ENCODE data around the gene FGF23.
"Not testable (repeated sequence)": the region's sequence is repeated elsewhere in the genome, so short reads cannot be mapped to it uniquely, and the experiment has no call there.

Gene FGF23

DNA sequence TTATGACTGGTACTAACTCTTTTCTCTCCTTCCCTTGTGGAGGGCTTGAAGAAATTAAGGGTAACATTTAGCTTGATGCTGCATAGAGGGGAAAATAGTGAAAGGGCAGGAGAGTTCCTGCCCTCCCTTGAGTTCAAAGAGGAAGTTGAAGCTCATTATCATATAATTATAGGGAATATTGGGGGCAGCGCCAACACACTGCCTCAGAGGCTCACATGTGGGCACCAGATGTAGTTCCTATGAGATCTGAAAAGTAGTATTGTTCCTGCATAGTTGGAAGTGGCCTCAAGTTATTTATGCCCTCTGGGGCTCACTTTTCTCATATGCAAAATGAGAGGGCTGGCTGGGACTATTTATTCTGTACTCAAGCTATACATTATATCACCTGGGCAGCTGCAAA, 33.0 kb upstream of the FGF23 start:
- no peak overlapping the region for H3K4me3 ChIP-seq
- H4K20me1 ChIP-seq = no peaks in the 10 kb centered on the region
- H3K4me1 ChIP-seq = peaks cover 28% of the 10 kb centered on the region
- no peak for TF ChIP-seq Cebpa-rat (IDR thresholded peaks at IDR 0.05)
- H3K4me2 ChIP-seq = no peak overlapping the region
- no peaks in the 10 kb centered on the region for H3K27me3 ChIP-seq
- no peaks in the 10 kb centered on the region for H3K9me3 ChIP-seq
- no peak overlapping the region for H3K27ac ChIP-seq
- no peaks in the 10 kb centered on the region for H3K36me3 ChIP-seq
- H3K9ac ChIP-seq = no peak overlapping the region

DNA sequence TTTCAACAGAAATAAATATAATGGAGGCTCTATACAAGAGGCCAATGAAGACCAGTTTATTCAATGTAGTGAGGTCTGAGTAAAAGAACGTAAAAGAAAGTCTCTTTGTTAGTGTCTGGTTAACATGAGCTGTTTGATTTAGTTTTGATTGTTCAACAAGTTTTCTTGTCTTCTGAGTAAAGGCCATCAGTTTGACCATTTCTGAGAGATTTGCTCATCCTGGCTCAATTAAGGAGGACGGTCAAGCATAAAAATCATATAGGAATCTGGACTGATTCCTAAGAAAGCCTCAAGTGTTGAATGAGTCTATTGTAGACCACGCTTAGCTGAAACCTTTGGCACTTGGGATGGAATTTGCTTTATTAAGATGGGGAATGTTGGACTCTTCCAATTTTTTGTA, 32.5 kb upstream of the FGF23 start:
- H3K27me3 ChIP-seq = no peaks in the 10 kb centered on the region
- no peak overlapping the region for H3K27ac ChIP-seq
- no peak overlapping the region for H3K4me3 ChIP-seq
- H3K4me1 ChIP-seq = peaks cover 24% of the 10 kb centered on the region
- H3K4me2 ChIP-seq = no peak overlapping the region
- H3K36me3 ChIP-seq = no peaks in the 10 kb centered on the region
- no peak for TF ChIP-seq Cebpa-rat (IDR thresholded peaks at IDR 0.05)
- no peaks in the 10 kb centered on the region for H3K9me3 ChIP-seq
- H4K20me1 ChIP-seq = no peaks in the 10 kb centered on the region
- no peak overlapping the region for H3K9ac ChIP-seq

DNA sequence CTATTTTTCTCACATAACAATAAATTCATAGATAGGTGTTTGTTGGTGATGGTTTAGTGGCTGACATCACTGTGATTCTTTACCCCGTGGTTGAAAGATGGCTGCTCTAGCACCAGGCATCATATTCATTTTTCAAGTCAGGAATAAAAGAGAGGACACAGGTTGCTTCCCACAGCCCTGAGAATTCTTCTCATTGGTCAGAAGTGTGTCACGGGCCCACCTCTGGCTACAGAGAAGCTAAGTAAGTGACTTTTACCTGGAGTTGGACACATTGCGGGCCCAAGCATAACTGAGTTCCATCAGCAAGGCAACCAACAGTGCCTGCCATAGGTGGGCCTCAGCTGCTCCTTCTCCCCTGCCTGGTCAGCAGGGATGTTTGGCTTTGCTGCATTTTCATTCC, 27.6 kb upstream of the FGF23 start:
- no peaks in the 10 kb centered on the region for H4K20me1 ChIP-seq

DNA sequence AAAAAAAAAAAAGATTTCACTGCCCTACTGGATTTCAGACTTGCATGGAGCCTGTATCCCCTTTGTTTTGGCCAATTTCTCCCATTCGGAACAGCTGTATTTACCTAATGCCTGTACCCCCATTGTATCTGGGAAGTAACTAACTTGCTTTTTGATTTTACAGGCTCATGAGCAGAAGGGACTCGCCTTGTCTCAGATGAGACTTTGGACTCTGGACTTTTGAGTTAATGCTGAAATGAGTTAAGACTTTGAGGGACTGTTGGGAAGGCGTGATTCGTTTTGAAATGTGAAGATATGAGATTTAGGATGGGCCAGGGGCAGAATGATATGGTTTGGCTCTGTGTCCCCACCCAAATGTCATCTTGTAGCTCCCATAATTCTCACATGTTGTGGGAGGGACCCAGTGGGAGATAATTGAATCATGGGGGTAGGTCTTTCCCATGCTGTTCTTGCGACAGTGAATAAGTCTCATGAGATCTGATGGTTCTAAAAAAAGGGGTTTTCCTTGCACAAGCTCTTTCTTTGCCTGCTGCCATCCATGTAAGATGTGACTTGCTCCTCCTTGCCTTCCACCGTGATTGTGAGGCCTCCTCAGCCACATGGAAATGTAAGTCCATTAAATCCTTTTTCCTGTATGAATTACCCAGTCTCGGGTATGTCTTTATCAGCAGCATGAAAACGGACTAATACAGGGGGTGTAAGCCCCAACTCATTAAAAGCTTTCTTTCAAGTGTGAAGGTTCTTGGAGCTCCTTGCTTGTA, 25.5 kb upstream of the FGF23 start:
- H3K4me1 ChIP-seq, H4K20me1 ChIP-seq, H3K9ac ChIP-seq, H3K27me3 ChIP-seq, H3K36me3 ChIP-seq, H3K4me3 ChIP-seq, H3K4me2 ChIP-seq, H3K27ac ChIP-seq: not testable (repeated sequence)
- H3K9me3 ChIP-seq = peaks cover 19% of the 10 kb centered on the region

More for the DNA sequence above, 27.6 kb upstream of the FGF23 start:
- Histone ChIP-seq H3K4me2 (no peak overlapping the region), H3K4me1 (no peaks in the 10 kb centered on the region), H3K4me3 (no peak overlapping the region), H3K9me3 (peaks cover 19% of the 10 kb centered on the region), H3K9ac (no peak overlapping the region), H3K27me3 (no peaks in the 10 kb centered on the region), H3K36me3 (no peaks in the 10 kb centered on the region), H3K27ac (no peak overlapping the region)
- no peak for TF ChIP-seq Cebpa-rat (IDR thresholded peaks at IDR 0.05)

DNA sequence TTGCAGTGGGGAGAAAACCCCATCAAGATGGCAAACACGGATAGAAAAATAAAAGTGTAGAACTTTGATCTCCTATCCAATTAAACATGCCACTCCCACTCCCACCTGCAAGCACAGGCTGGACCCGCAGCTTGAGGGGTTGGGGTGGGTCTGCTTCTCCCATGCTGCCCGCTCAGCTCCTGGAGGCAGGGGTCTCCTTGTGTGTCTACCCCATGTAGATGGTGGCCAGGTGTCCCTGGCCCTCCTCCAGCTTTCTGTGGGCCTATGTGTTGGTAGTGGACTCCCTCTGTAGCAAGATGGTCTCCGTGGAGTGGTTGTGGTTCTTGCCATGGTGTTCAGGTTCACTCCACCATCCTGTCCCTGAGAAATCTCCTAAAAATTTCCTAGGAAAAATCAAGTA, 23.5 kb upstream of the FGF23 start:
- Histone ChIP-seq H3K36me3 (no peaks in the 10 kb centered on the region), H3K9ac (no peak overlapping the region), H3K9me3 (peaks cover 19% of the 10 kb centered on the region), H3K4me2 (no peak overlapping the region), H3K4me3 (no peak overlapping the region), H4K20me1 (no peaks in the 10 kb centered on the region), H3K27ac (no peak overlapping the region), H3K4me1 (no peaks in the 10 kb centered on the region), H3K27me3 (no peaks in the 10 kb centered on the region)
- no peak for TF ChIP-seq Cebpa-rat (IDR thresholded peaks at IDR 0.05)

DNA sequence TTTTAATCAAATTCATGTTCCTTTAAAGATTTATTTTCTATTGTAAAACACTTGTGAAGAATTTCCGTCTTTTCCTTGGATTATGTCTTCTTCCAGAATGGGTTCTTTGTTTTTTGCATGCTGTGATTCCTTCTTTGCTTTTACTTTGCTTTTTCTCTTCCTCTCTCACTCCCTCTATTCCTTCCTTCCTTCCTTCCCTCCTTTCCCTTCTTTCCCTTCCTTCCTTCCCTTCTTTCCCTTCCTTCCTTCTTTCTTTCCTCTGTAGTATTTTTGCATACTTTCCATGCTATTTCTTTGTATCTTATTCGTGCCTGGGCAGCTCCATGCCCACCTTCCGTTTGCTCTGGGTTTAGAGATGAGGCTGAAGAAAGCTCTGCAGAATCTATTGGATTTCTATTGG, 21.6 kb upstream of the FGF23 start:
- TF ChIP-seq Cebpa-rat (IDR thresholded peaks at IDR 0.05) = no peak
- Histone ChIP-seq H3K27me3 (no peaks in the 10 kb centered on the region), H3K4me2 (no peak overlapping the region), H3K9me3 (peaks cover 19% of the 10 kb centered on the region), H3K4me1 (no peaks in the 10 kb centered on the region), H3K4me3 (no peak overlapping the region), H3K9ac (no peak overlapping the region), H3K36me3 (no peaks in the 10 kb centered on the region), H3K27ac (no peak overlapping the region), H4K20me1 (no peaks in the 10 kb centered on the region)

DNA sequence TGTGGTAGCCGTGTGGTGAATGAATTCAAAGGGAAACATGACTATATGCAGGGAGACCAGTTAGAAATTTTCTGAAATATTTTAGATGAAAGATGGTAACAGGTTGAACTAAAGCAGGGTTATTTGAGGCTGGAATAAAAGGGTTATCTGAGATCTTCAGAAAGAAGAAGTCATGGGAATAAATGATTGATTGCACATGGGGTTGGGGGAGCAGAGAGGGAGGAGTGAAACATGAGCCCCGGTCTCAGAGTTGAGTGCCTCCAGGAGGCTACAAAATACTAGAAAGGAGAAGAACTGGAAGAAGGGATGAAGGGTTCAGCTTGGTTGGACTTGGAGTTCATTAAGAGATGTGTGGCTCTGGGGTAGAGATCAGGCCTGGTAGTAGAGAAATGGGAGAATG, 16.3 kb upstream of the FGF23 start:
- H3K4me1 ChIP-seq = peaks cover 24% of the 10 kb centered on the region
- no peak overlapping the region for H3K4me2 ChIP-seq
- no peaks in the 10 kb centered on the region for H4K20me1 ChIP-seq
- no peak overlapping the region for H3K27ac ChIP-seq
- H3K27me3 ChIP-seq = no peaks in the 10 kb centered on the region
- no peak for TF ChIP-seq Cebpa-rat (IDR thresholded peaks at IDR 0.05)
- H3K9me3 ChIP-seq = no peaks in the 10 kb centered on the region
- H3K4me3 ChIP-seq = no peak overlapping the region
- H3K36me3 ChIP-seq = no peaks in the 10 kb centered on the region
- H3K9ac ChIP-seq = no peak overlapping the region

DNA sequence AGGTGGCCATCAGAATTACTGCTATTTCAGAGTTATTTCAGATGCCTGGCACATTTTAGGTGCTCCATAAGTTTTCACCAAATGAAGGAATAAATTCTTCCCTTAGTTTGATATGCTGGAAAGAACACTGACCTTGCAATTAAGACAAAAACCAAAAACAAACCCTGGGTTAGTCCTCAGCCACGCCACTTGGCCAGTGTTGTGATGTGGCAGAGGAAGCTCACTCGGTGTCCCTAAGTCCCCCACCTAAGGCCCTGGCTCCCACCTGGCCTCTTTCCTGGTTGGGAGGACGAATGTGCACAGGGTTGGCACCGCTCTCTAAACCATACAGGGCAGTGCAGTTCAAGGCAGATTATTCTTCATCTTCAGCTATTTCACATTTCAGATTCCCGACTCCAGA, 13.7 kb upstream of the FGF23 start:
- no peak for TF ChIP-seq Cebpa-rat (IDR thresholded peaks at IDR 0.05)

DNA sequence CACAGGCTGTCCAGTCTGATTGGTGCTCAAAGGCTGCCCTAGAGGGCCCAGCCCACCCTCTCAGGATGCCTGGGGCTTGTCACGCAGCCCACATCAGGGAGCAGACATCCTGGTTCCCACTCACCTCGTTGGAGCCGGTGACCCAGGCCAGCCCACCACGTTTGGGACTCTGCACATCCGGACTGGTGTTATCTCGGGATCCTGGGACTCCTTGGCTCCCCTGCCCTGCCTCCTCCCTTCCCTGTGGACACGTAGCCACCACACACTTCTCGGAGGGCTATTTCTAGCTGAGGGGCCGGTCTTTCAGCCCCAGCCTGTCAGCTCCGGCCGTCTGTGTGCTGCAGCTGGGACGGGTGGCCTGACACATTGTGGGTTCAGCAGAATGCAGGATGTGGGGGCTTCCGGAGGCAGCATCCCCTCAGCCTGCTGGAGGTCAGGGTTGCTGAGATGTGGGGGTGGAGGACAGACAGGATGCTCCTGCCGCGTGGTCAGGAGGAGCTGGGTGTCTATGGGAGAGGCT, 12.8 kb upstream of the FGF23 start:
- H3K4me1 ChIP-seq = peaks cover 37% of the 10 kb centered on the region

More for the DNA sequence above, 13.7 kb upstream of the FGF23 start:
- H3K27me3 ChIP-seq = no peaks in the 10 kb centered on the region
- H3K4me3 ChIP-seq = no peak overlapping the region
- H3K9me3 ChIP-seq = no peaks in the 10 kb centered on the region
- peak overlapping the region; percentile 89 for H3K4me2 ChIP-seq
- no peaks in the 10 kb centered on the region for H3K36me3 ChIP-seq
- peak overlapping the region; percentile 84 for H3K27ac ChIP-seq
- peak overlapping the region; percentile 74; the same call in 1 of the 2 replicates for H3K9ac ChIP-seq
- no peaks in the 10 kb centered on the region for H4K20me1 ChIP-seq
- H3K4me1 ChIP-seq = peaks cover 37% of the 10 kb centered on the region

DNA sequence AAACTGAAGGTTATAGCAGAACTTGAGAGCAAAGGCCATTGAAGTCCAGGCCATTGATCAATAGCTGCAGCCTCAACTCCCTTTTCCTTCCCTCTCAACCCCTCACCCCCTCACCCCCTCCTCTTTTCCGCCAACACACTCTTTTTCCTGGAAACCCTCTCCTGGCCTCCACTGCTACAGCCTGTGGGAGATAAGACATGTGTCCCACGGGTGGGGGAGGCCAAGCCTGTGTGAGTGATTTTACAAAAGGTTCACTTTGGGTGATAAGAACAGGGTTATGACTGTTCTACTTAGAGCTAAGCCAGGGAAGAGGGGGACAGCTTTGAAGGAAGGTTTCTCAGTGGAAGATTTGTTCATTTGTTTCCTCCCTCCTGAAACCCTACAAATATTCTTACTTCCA, 9.2 kb upstream of the FGF23 start:
- no peak for TF ChIP-seq Cebpa-rat (IDR thresholded peaks at IDR 0.05)
- no peak overlapping the region for H3K27ac ChIP-seq
- peaks cover 37% of the 10 kb centered on the region for H3K4me1 ChIP-seq
- no peaks in the 10 kb centered on the region for H3K36me3 ChIP-seq
- no peaks in the 10 kb centered on the region for H3K9me3 ChIP-seq
- no peaks in the 10 kb centered on the region for H3K27me3 ChIP-seq
- H3K4me2 ChIP-seq = no peak overlapping the region
- H4K20me1 ChIP-seq = no peaks in the 10 kb centered on the region
- no peak overlapping the region for H3K9ac ChIP-seq
- H3K4me3 ChIP-seq = no peak overlapping the region

More for the DNA sequence above, 12.8 kb upstream of the FGF23 start:
- Histone ChIP-seq H3K36me3 (no peaks in the 10 kb centered on the region), H3K4me2 (peak overlapping the region; percentile 89), H3K9ac (peak overlapping the region; percentile 74), H3K9me3 (no peaks in the 10 kb centered on the region), H3K4me3 (peak overlapping the region; percentile 38; the same call in 1 of the 2 replicates), H3K27ac (peak overlapping the region; percentile 84), H3K27me3 (no peaks in the 10 kb centered on the region), H4K20me1 (no peaks in the 10 kb centered on the region)
- no peak for TF ChIP-seq Cebpa-rat (IDR thresholded peaks at IDR 0.05)

Measured in BLaER1 (cell line).